ENCODE measurements around the gene CD1C. TPM values are rescaled to one million over a fixed set of nuclear protein-coding genes. Genes with fewer than 3 reads are reported as not detected.

The CD1C gene
- polyA plus RNA-seq, 1 of the 3 experiments (the other 2 are of a cell fraction): not detected

Other genes with a start within 250 kb of the CD1C start
- gene CD1D, start 109.0 kb upstream of the CD1C start, polyA plus RNA-seq (2012; rRNA removed): not detected in 2 replicates
- gene CD1A, start 35.5 kb upstream of the CD1C start, polyA plus RNA-seq (2012; rRNA removed): not detected in 2 replicates
- gene CD1B, start 41.6 kb downstream of the CD1C start, polyA plus RNA-seq (2012; rRNA removed): not detected in 2 replicates
- not detected in 2 replicates for gene CD1E, start 64.0 kb downstream of the CD1C start, polyA plus RNA-seq (2012; rRNA removed)
- gene OR10T2, start 109.5 kb downstream of the CD1C start, polyA plus RNA-seq (2012; rRNA removed): not detected in 2 replicates
- not detected in 2 replicates for gene OR10K2, start 136.3 kb downstream of the CD1C start, polyA plus RNA-seq (2012; rRNA removed)
- gene OR10K1, start 171.9 kb downstream of the CD1C start, polyA plus RNA-seq (2012; rRNA removed): not detected in 2 replicates
- gene OR10R2, start 182.3 kb downstream of the CD1C start, polyA plus RNA-seq (2012; rRNA removed): not detected in 2 replicates

Measured in SK-N-SH (cell line).